HG03520 (cell line): Measurements from ENCODE around the gene CDH2.

Experiments used
- ATAC-seq: cut with Tn5 transposase; IDR thresholded peaks from one replicate; pipeline ENCODE4 v1.9.1; 2021; ENCODE audit warnings: mild to moderate bottlenecking, moderate library complexity; ENCODE audit not compliant: unreplicated experiment

The CDH2 gene

GRCh38 chr18:28091197-28091596, 85.7 kb downstream of the CDH2 start:
- ATAC-seq, result no peak

- no peak for ATAC-seq
These were observed 88.5 kb downstream of the CDH2 start for GRCh38 chr18:28088477-28088876.

GRCh38 chr18:28086670-28087552, 90.0 kb downstream of the CDH2 start:
- ATAC-seq, result no peak

- ATAC-seq, result no peak
These were observed 95.4 kb downstream of the CDH2 start for GRCh38 chr18:28081516-28081915.

- ATAC-seq, result no peak
These were observed 96.0 kb downstream of the CDH2 start for GRCh38 chr18:28080876-28081300.

GRCh38 chr18:28079883-28080282, 97.0 kb downstream of the CDH2 start:
- no peak for ATAC-seq

- ATAC-seq, result no peak
These were observed 98.1 kb downstream of the CDH2 start for GRCh38 chr18:28078849-28079248.

GRCh38 chr18:28078298-28078697, 98.6 kb downstream of the CDH2 start:
- no peak for ATAC-seq

GRCh38 chr18:28075501-28075900, 101.4 kb downstream of the CDH2 start:
- no peak for ATAC-seq

- ATAC-seq, result no peak
These were observed 102.9 kb downstream of the CDH2 start for GRCh38 chr18:28074076-28074475.

GRCh38 chr18:28073658-28074057, 103.3 kb downstream of the CDH2 start:
- ATAC-seq, result no peak

GRCh38 chr18:28071199-28071598, 105.7 kb downstream of the CDH2 start:
- ATAC-seq, result no peak

GRCh38 chr18:28068207-28068606, 108.7 kb downstream of the CDH2 start:
- no peak for ATAC-seq

- no peak for ATAC-seq
These were observed 109.6 kb downstream of the CDH2 start for GRCh38 chr18:28067346-28067745.

GRCh38 chr18:28065793-28066186, 111.1 kb downstream of the CDH2 start:
- no peak for ATAC-seq

GRCh38 chr18:28065031-28065792, 111.7 kb downstream of the CDH2 start:
- no peak for ATAC-seq

- ATAC-seq, result no peak
These were observed 113.0 kb downstream of the CDH2 start for GRCh38 chr18:28063926-28064325.

- no peak for ATAC-seq
These were observed 113.6 kb downstream of the CDH2 start for GRCh38 chr18:28063271-28063761.

GRCh38 chr18:28062443-28062842, 114.5 kb downstream of the CDH2 start:
- no peak for ATAC-seq

- ATAC-seq, result no peak
These were observed 117.1 kb downstream of the CDH2 start for GRCh38 chr18:28059861-28060260.

- no peak for ATAC-seq
These were observed 126.4 kb downstream of the CDH2 start for GRCh38 chr18:28050545-28050944.

GRCh38 chr18:28048612-28049011, 128.3 kb downstream of the CDH2 start:
- ATAC-seq, result no peak
